ENCODE results near the gene DCLK2.

The DCLK2 gene

GRCh38 chr4:150119492-150119891, 41.2 kb downstream of the DCLK2 start:
- no peak for DNase-seq (ENCODE audit: low read depth)

GRCh38 chr4:150123087-150123486, 44.8 kb downstream of the DCLK2 start:
- DNase-seq (ENCODE audit: low read depth) = no peak

GRCh38 chr4:150123796-150124677, 45.8 kb downstream of the DCLK2 start:
- no peak for DNase-seq (ENCODE audit: low read depth)

- no peak for DNase-seq (ENCODE audit: low read depth)
Observed at GRCh38 chr4:150126201-150126863, 48.1 kb downstream of the DCLK2 start.

- DNase-seq (ENCODE audit: low read depth) = no peak
Observed at GRCh38 chr4:150126864-150127203, 48.6 kb downstream of the DCLK2 start.

- DNase-seq (ENCODE audit: low read depth) = no peak
Observed at GRCh38 chr4:150127757-150128156, 49.5 kb downstream of the DCLK2 start.

- DNase-seq (ENCODE audit: low read depth) = no peak
Observed at GRCh38 chr4:150130933-150131332, 52.7 kb downstream of the DCLK2 start.

GRCh38 chr4:150131581-150132228, 53.5 kb downstream of the DCLK2 start:
- no peak for DNase-seq (ENCODE audit: low read depth)

GRCh38 chr4:150133605-150134004, 55.4 kb downstream of the DCLK2 start:
- DNase-seq (ENCODE audit: low read depth) = no peak

- no peak for DNase-seq (ENCODE audit: low read depth)
Observed at GRCh38 chr4:150135134-150135772, 57.0 kb downstream of the DCLK2 start.

GRCh38 chr4:150136036-150136435, 57.8 kb downstream of the DCLK2 start:
- DNase-seq (ENCODE audit: low read depth) = no peak

- no peak for DNase-seq (ENCODE audit: low read depth)
Observed at GRCh38 chr4:150136481-150136880, 58.2 kb downstream of the DCLK2 start.

GRCh38 chr4:150139297-150139865, 61.1 kb downstream of the DCLK2 start:
- DNase-seq (ENCODE audit: low read depth) = no peak

- DNase-seq (ENCODE audit: low read depth) = no peak
Observed at GRCh38 chr4:150140774-150141400, 62.6 kb downstream of the DCLK2 start.

- DNase-seq (ENCODE audit: low read depth) = no peak
Observed at GRCh38 chr4:150141756-150142155, 63.5 kb downstream of the DCLK2 start.

GRCh38 chr4:150142831-150143230, 64.6 kb downstream of the DCLK2 start:
- DNase-seq (ENCODE audit: low read depth) = no peak

- DNase-seq (ENCODE audit: low read depth) = no peak
Observed at GRCh38 chr4:150145090-150145945, 67.1 kb downstream of the DCLK2 start.

GRCh38 chr4:150145946-150146340, 67.7 kb downstream of the DCLK2 start:
- DNase-seq (ENCODE audit: low read depth) = no peak

GRCh38 chr4:150149381-150149780, 71.1 kb downstream of the DCLK2 start:
- DNase-seq (ENCODE audit: low read depth) = no peak

- no peak for DNase-seq (ENCODE audit: low read depth)
Observed at GRCh38 chr4:150150629-150151062, 72.4 kb downstream of the DCLK2 start.

- no peak for DNase-seq (ENCODE audit: low read depth)
Observed at GRCh38 chr4:150152766-150153165, 74.5 kb downstream of the DCLK2 start.
